H1 (cell line): ENCODE measurements around the gene AGAP3. TPM values are rescaled to one million over a fixed set of nuclear protein-coding genes. Genes with fewer than 3 reads are reported as not detected.

Experiments used
- CTCF ChIA-PET: fragments of 300-600 bp; sonication (Branson Sonifier 250); formaldehyde crosslinking; loops from one replicate; lab custom pipeline; 2021; ENCODE audit not compliant: partially characterized antibody; lab: Charles Lee
- POLR2A ChIA-PET: fragments of 300-600 bp; sonication (Branson Sonifier 250); formaldehyde crosslinking; loops from one replicate; lab custom pipeline; 2021; ENCODE audit warnings: inconsistent platforms; ENCODE audit not compliant: partially characterized antibody; lab: Charles Lee
- DNase-seq, 2 experiments: peaks; one replicate each; pipeline versions ENCODE4 v3.0.0 to v3.0.0-alpha.2; 2010 to 2022; ENCODE audit warnings: low spot score in 2 of 2, low read depth in 1 of 2, mixed read lengths in 1 of 2
- FAIRE-seq: peaks from 2 replicates; lab custom pipeline; 2011; peaks lifted over from hg19 to GRCh38; lab: Jason Lieb, UNC
- H2AFZ ChIP-seq: 2 replicates; pipeline ENCODE4 v1.8.1; 2012; ENCODE audit warnings: low read length, inconsistent platforms
- H2AK5ac ChIP-seq: 2 replicates; pipeline ENCODE4 v1.6.1; 2013; ENCODE audit warnings: low read depth, low read length
- H2BK120ac ChIP-seq: replicated peaks from 2 replicates; pipeline ENCODE3; 2013; ENCODE audit warnings: low read depth, low read length, inconsistent platforms
- H2BK12ac ChIP-seq: 2 replicates; pipeline ENCODE4 v1.6.1; 2013; ENCODE audit warnings: low read depth, low read length
- H2BK15ac ChIP-seq: 2 replicates; pipeline ENCODE4 v1.6.1; 2013; ENCODE audit warnings: low read length
- H2BK20ac ChIP-seq: 2 replicates; pipeline ENCODE4 v1.6.1; 2013; ENCODE audit warnings: low read length
- H2BK5ac ChIP-seq: 2 replicates; pipeline ENCODE4 v1.6.1; 2013; ENCODE audit warnings: low read depth, low read length
- H3K14ac ChIP-seq: 2 replicates; pipeline ENCODE4 v1.6.1; 2013; ENCODE audit warnings: inconsistent platforms; ENCODE audit not compliant: insufficient read length
- H3K18ac ChIP-seq: 2 replicates; pipeline ENCODE4 v1.6.1; 2013; ENCODE audit warnings: low read length; ENCODE audit errors: extremely low read depth
- H3K23ac ChIP-seq: 2 replicates; pipeline ENCODE4 v1.6.1; 2013; ENCODE audit warnings: inconsistent platforms; ENCODE audit not compliant: insufficient read length
- H3K23me2 ChIP-seq: 2 replicates; pipeline ENCODE4 v1.6.1; 2013; ENCODE audit warnings: low read depth, low read length
- H3K27ac ChIP-seq: 2 replicates; pipeline ENCODE4 v1.6.1; 2011; ENCODE audit warnings: low read depth, low read length, inconsistent platforms
- H3K27me3 ChIP-seq, 4 experiments: replicated peaks in 1 of 4; 1 replicate in 1 of 4; 2 replicates in 3 of 4; pipeline versions ENCODE4 v1.6.1 to v1.8.1; 2011 to 2013; ENCODE audit warnings: low read length in 3 of 4, mild to moderate bottlenecking in 3 of 4, inconsistent platforms in 2 of 4, mixed read lengths in 2 of 4, moderate library complexity in 1 of 4; ENCODE audit not compliant: control insufficient read depth in 3 of 4, insufficient read depth in 3 of 4; ENCODE audit errors: extremely low read depth in 1 of 4
- H3K36me3 ChIP-seq, 4 experiments: 2 replicates each; pipeline versions ENCODE4 v1.6.1 to v1.8.1; 2011 to 2013; ENCODE audit warnings: mild to moderate bottlenecking in 4 of 4, low read length in 3 of 4, moderate library complexity in 2 of 4, control low read depth in 1 of 4, inconsistent platforms in 1 of 4; ENCODE audit not compliant: insufficient read depth in 4 of 4, control insufficient read depth in 2 of 4
- H3K4ac ChIP-seq: replicated peaks from 2 replicates; pipeline ENCODE3; 2013; ENCODE audit warnings: low read length, low read depth, mixed read lengths, inconsistent platforms; ENCODE audit not compliant: insufficient read length
- H3K4me1 ChIP-seq, 4 experiments: replicated peaks in 1 of 4; 1 replicate in 1 of 4; 2 replicates in 3 of 4; pipeline versions ENCODE4 v1.6.1 to v1.8.1; 2011 to 2013; ENCODE audit warnings: low read length in 3 of 4, inconsistent platforms in 2 of 4, mixed read lengths in 1 of 4; ENCODE audit not compliant: insufficient read depth in 4 of 4, control insufficient read depth in 3 of 4
- H3K4me2 ChIP-seq, 2 experiments: 2 replicates each; pipeline versions ENCODE4 v1.6.1 to v1.8.1; 2011 to 2013; ENCODE audit warnings: low read depth in 2 of 2, low read length in 2 of 2, control low read depth in 1 of 2, inconsistent platforms in 1 of 2, mild to moderate bottlenecking in 1 of 2; ENCODE audit not compliant: insufficient read depth in 1 of 2
- H3K4me3 ChIP-seq, 4 experiments: fragments of 200-600, 300-600 bp in 1 of 4; sonication (generic), shearing (Covaris generic), sonication (Bioruptor Twin) in 1 of 4; 2 replicates each; pipeline versions ENCODE4 v1.5.1 to v1.8.1; 2011 to 2016; ENCODE audit warnings: low read length in 4 of 4, low read depth in 3 of 4, control low read depth in 2 of 4, inconsistent platforms in 2 of 4, mild to moderate bottlenecking in 2 of 4, mixed read lengths in 1 of 4, moderate library complexity in 1 of 4; ENCODE audit not compliant: insufficient read depth in 2 of 4; ENCODE audit errors: extremely low read depth in 1 of 4
- H3K56ac ChIP-seq: replicated peaks from 2 replicates; pipeline ENCODE3; 2013; ENCODE audit warnings: low read depth, mild to moderate bottlenecking, mixed read lengths, low read length, inconsistent platforms; ENCODE audit not compliant: insufficient read length
- H3K79me1 ChIP-seq: 2 replicates; pipeline ENCODE4 v1.6.1; 2013; ENCODE audit warnings: low read depth, low read length, control low read depth
- H3K79me2 ChIP-seq, 2 experiments: 2 replicates each; pipeline versions ENCODE4 v1.6.1 to v1.8.1; 2012 to 2013; ENCODE audit warnings: low read length in 2 of 2, mild to moderate bottlenecking in 2 of 2, inconsistent platforms in 1 of 2; ENCODE audit not compliant: insufficient read depth in 2 of 2, control insufficient read depth in 1 of 2
- H3K9ac ChIP-seq, 4 experiments: replicated peaks in 1 of 4; 1 replicate in 1 of 4; 2 replicates in 3 of 4; pipeline versions ENCODE4 v1.6.1 to v1.8.1; 2011 to 2013; ENCODE audit warnings: low read depth in 3 of 4, low read length in 3 of 4, control low read depth in 2 of 4, mild to moderate bottlenecking in 2 of 4, moderate library complexity in 2 of 4, inconsistent platforms in 1 of 4; ENCODE audit errors: extremely low read depth in 1 of 4
- H3K9me3 ChIP-seq, 2 experiments: 2 replicates each; pipeline versions ENCODE4 v1.6.1 to v1.8.1; 2012 to 2013; ENCODE audit warnings: mild to moderate bottlenecking in 2 of 2, moderate library complexity in 2 of 2, control low read depth in 1 of 2, inconsistent platforms in 1 of 2, low read depth in 1 of 2, low read length in 1 of 2, mixed read lengths in 1 of 2; ENCODE audit not compliant: insufficient read depth in 2 of 2
- H4K20me1 ChIP-seq, 2 experiments: replicated peaks in 1 of 2; 2 replicates each; pipeline versions ENCODE3 to v1.8.1; 2011 to 2013; ENCODE audit warnings: inconsistent platforms in 2 of 2, low read length in 2 of 2, mild to moderate bottlenecking in 1 of 2; ENCODE audit not compliant: insufficient read depth in 2 of 2, control insufficient read depth in 1 of 2
- H4K5ac ChIP-seq: 2 replicates; pipeline ENCODE4 v1.6.1; 2013; ENCODE audit warnings: low read length, low read depth, mixed read lengths, inconsistent platforms; ENCODE audit not compliant: insufficient read length
- H4K8ac ChIP-seq: 2 replicates; pipeline ENCODE4 v1.8.0; 2013; ENCODE audit warnings: mild to moderate bottlenecking, moderate library complexity, low read length, inconsistent platforms; ENCODE audit not compliant: insufficient read depth; ENCODE audit errors: extremely low read depth
- H4K91ac ChIP-seq: replicated peaks from 2 replicates; pipeline ENCODE3; 2013; ENCODE audit warnings: low read length, mixed read lengths, inconsistent platforms; ENCODE audit not compliant: insufficient read length
- RFX5 ChIP-seq: IDR thresholded peaks from 2 replicates; pipeline ENCODE4 v1.6.1; 2011; ENCODE audit warnings: low read depth, low read length, improper control_type of control experiment, borderline replicate concordance
- WGBS, 2 experiments: shearing (Covaris generic) in 1 of 2; methylation state at CpG; one replicate each; pipeline versions ENCODE4 v1.1.6 to v1.1.7; 2013 to 2015; ENCODE audit warnings: low lambda C conversion rate in 2 of 2, mixed read lengths in 2 of 2, inconsistent platforms in 1 of 2, low coverage in 1 of 2, missing lambda C conversion rate in 1 of 2; ENCODE audit not compliant: insufficient replicate concordance in 2 of 2, insufficient coverage in 1 of 2, insufficient read length in 1 of 2; ENCODE audit errors: extremely low coverage in 1 of 2, missing lambda C conversion rate in 1 of 2; 5-methylcytosine and 5-hydroxymethylcytosine counted together
- polyA plus RNA-seq, 7 experiments: library from polyadenylated mRNA; depleted of rRNA in 3 of 7; stranded (reverse) in 5 of 7; unstranded in 2 of 7; fragments of >200 nt in 5 of 7; fragments of 200-250 nt in 2 of 7; gene quantifications; 1 replicate in 5 of 7; 2 replicates in 1 of 7; 4 replicates in 1 of 7; pipeline versions ENCODE4 v1.2.1 to v1.2.3, GENCODE V29; 2011 to 2013; ENCODE audit warnings: missing spikeins in 2 of 7, mixed read lengths in 2 of 7
- total RNA-seq: library from RNA; stranded (reverse); fragmentation: NEBNext Ultra II Directional; extraction: Animal tissue kit (Norgen Biotek cat#: 25700); gene quantifications from 2 replicates; pipeline ENCODE4 v1.2.1, GENCODE V29; 2021

AGAP3 gene
- total and polyA plus RNA-seq, 2 of the 8 experiments (the other 6 are each of a cell fraction or from before 2014, with no cell fraction given) = 66.4 to 120 TPM

GRCh38 chr7:151075978-151076426 lies 10.3 kb upstream of the AGAP3 start:
- H3K14ac ChIP-seq = no peak overlapping the region
- H3K4me3 ChIP-seq = no peak overlapping the region
- no peak overlapping the region for H3K4ac ChIP-seq
- no peak overlapping the region for H3K4me2 ChIP-seq
- 86% methylated on average over 15 of the region's 22 CpGs; no CpG with 5 or more reads in 1 of the 2 experiments for WGBS, 2 experiments
- no peak overlapping the region for H2BK20ac ChIP-seq
- peaks cover 8% of the 10 kb centered on the region for H3K23me2 ChIP-seq
- H3K27ac ChIP-seq = no peak overlapping the region
- H2AK5ac ChIP-seq = no peak overlapping the region
- no peak overlapping the region for H2AFZ ChIP-seq
- ChIA-PET CTCF (interaction anchor here (0.6 to 6.0 kb wide), 17 partner anchors 9 to 170 kb away, joined by 3 to 81 read pairs (median 6); no protein-coding TSS in a partner anchor), POLR2A (interaction anchor here (0.8 to 4.9 kb wide), 6 partner anchors 9 to 35 kb away, joined by 3 to 77 read pairs (median 16); partner anchors contain the start of gene SLC4A2)
- no peak overlapping the region for H4K91ac ChIP-seq
- no peaks in the 10 kb centered on the region for H3K27me3 ChIP-seq
- H3K79me1 ChIP-seq = peaks cover 7% of the 10 kb centered on the region
- H3K36me3 ChIP-seq = peaks cover 15 to 40% (median 38%) of the 10 kb centered on the region in 4 experiments
- no peaks in the 10 kb centered on the region for H3K9me3 ChIP-seq
- H4K5ac ChIP-seq = no peak overlapping the region
- peaks cover 18 to 24% of the 10 kb centered on the region in 2 experiments for H4K20me1 ChIP-seq
- H3K4me1 ChIP-seq = peaks cover 0 to 20% (median 17%) of the 10 kb centered on the region in 4 experiments; a peak in 6 of 7 replicates
- DNase-seq = no peak
- H2BK5ac ChIP-seq = no peak overlapping the region
- FAIRE-seq = no peak
- peak overlapping the region; percentile 11; the same call in 1 of the 2 replicates for H4K8ac ChIP-seq
- no peak overlapping the region for H3K23ac ChIP-seq
- no peak overlapping the region for H3K18ac ChIP-seq
- no peak overlapping the region for H2BK12ac ChIP-seq
- H2BK120ac ChIP-seq = no peak overlapping the region
- peaks cover 0 to 8% of the 10 kb centered on the region in 2 experiments; a peak in 1 of 4 replicates for H3K79me2 ChIP-seq
- no peak overlapping the region for H2BK15ac ChIP-seq
- no peak overlapping the region for H3K9ac ChIP-seq
- H3K56ac ChIP-seq = no peak overlapping the region
- TF ChIP-seq RFX5 = no peak
